Left lung (tissue), 10 donors: ENCODE data around the gene GRIN1. TPM values are rescaled to one million over a fixed set of nuclear protein-coding genes. Genes with fewer than 3 reads are reported as not detected.

ENCODE experiments used
- ATAC-seq: fragments of 200-7000 bp; cut with Tn5 transposase; one replicate; pipeline ENCODE4 v1.9.1; 2020; ENCODE audit warnings: moderate library complexity
- DNase-seq, 4 donors: peaks; one replicate each; pipeline ENCODE4 v3.0.0-alpha.2; 2013 to 2020
- H3K27ac ChIP-seq, 2 donors: fragments of 200-600 bp; sonication (generic) in 1 of 2; one replicate each; pipeline versions ENCODE4 v1.5.0 to v1.8.0; 2020 to 2021
- H3K27me3 ChIP-seq, 2 donors: fragments of 200-600 bp; sonication (generic) in 1 of 2; one replicate each; pipeline versions ENCODE4 v1.5.0 to v1.8.0; 2020 to 2021
- H3K36me3 ChIP-seq, 2 donors: fragments of 200-600 bp; sonication (generic) in 1 of 2; one replicate each; pipeline versions ENCODE4 v1.5.0 to v1.8.0; 2020 to 2021
- H3K4me1 ChIP-seq, 2 donors: fragments of 200-600 bp; one replicate each; pipeline ENCODE4 v1.8.0; 2021
- H3K4me3 ChIP-seq, 2 donors: fragments of 200-600 bp; sonication (generic) in 1 of 2; one replicate each; pipeline versions ENCODE4 v1.5.0 to v1.8.0; 2020 to 2021; ENCODE audit warnings: mild to moderate bottlenecking in 1 of 2
- H3K9me3 ChIP-seq, 2 donors: fragments of 200-600 bp; sonication (generic) in 1 of 2; one replicate each; pipeline versions ENCODE4 v1.5.0 to v1.8.0; 2020 to 2021
- intact Hi-C, 2 donors: fragments of 100-400 bp; cut with DNase I; formaldehyde crosslinking; loops; one replicate each; pipeline versions ENCODE4 v1.11.2 to v1.14.2; 2022
- polyA plus RNA-seq, 6 donors: library from polyadenylated mRNA; unstranded; fragments of 120-200 nt; gene quantifications; one replicate each; pipeline ENCODE4 v1.2.1, GENCODE V29; 2013; ENCODE audit not compliant: insufficient read length in 6 of 6
- total RNA-seq, 2 donors: library from RNA; stranded (reverse); fragmentation: NEBNext Ultra II Directional; extraction: Animal tissue kit (Norgen Biotek cat#: 25700); gene quantifications; one replicate each; pipeline ENCODE4 v1.2.1, GENCODE V29; 2021
- TF ChIP-seq, protein P1 (sequence below), 2 donors: fragments of 200-600 bp; sonication (generic) in 1 of 2; IDR thresholded peaks; one replicate each; pipeline versions ENCODE4 v1.5.0 to v1.8.0; 2021; ENCODE audit warnings: antibody characterized with exemption in 2 of 2
- donor health status: DM: no; HTN: yes; CAD: no.
- donor health status: DM: no; HTN: no; CAD: no.

GRIN1 gene
- total and polyA plus RNA-seq, 8 donors, result 0.15 to 0.55 (median 0.28) TPM

GRCh38 chr9:137180491-137180890 is 41.5 kb downstream of the GRIN1 start:
- no peaks in the 10 kb centered on the region for H3K9me3 ChIP-seq
- ATAC-seq, result no peak
- intact Hi-C loops, result no loop called here
- no peak overlapping the region for H3K4me3 ChIP-seq
- no peak overlapping the region for H3K27ac ChIP-seq
- peaks cover 0 to 84% of the 10 kb centered on the region in 2 donors for H3K36me3 ChIP-seq
- no peak for DNase-seq
- H3K4me1 ChIP-seq, result peaks cover 0 to 6% of the 10 kb centered on the region in 2 donors
- TF ChIP-seq, protein P1, sequence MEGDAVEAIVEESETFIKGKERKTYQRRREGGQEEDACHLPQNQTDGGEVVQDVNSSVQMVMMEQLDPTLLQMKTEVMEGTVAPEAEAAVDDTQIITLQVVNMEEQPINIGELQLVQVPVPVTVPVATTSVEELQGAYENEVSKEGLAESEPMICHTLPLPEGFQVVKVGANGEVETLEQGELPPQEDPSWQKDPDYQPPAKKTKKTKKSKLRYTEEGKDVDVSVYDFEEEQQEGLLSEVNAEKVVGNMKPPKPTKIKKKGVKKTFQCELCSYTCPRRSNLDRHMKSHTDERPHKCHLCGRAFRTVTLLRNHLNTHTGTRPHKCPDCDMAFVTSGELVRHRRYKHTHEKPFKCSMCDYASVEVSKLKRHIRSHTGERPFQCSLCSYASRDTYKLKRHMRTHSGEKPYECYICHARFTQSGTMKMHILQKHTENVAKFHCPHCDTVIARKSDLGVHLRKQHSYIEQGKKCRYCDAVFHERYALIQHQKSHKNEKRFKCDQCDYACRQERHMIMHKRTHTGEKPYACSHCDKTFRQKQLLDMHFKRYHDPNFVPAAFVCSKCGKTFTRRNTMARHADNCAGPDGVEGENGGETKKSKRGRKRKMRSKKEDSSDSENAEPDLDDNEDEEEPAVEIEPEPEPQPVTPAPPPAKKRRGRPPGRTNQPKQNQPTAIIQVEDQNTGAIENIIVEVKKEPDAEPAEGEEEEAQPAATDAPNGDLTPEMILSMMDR (IDR thresholded peaks at IDR 0.05), result no peak
- peaks cover 0 to 6% of the 10 kb centered on the region in 2 donors for H3K27me3 ChIP-seq

- intact Hi-C loops, result no loop called here
- H3K36me3 ChIP-seq, result peaks cover 0 to 92% of the 10 kb centered on the region in 2 donors
Measured at GRCh38 chr9:137181680-137182079, 42.7 kb downstream of the GRIN1 start.

DNA sequence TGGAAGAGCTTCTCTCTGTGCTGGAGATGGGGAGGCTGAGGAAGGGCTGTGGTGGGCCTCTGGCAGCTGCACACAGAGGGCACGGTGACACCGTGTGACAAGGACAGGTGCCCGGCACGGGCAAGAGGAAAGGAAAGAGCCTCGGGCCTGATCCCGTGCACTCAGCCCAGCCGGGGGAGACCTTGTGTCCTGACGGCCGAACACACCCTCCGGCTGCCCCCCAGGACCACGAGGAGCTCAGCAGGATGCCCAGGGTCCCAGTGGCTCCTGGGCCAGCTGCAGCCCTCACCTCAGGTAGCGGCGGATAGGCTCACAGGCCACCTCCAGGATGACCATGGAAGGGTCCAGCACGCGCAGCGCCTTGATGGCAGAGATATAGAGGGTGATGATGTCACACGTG is 43.9 kb downstream of the GRIN1 start:
- no peaks in the 10 kb centered on the region for H3K9me3 ChIP-seq
- DNase-seq (no peak), ATAC-seq (no peak)
- H3K27ac ChIP-seq, result no peak overlapping the region
- peaks cover 12 to 27% of the 10 kb centered on the region in 2 donors for H3K4me1 ChIP-seq
- intact Hi-C loops, result no loop called here
- H3K27me3 ChIP-seq, result no peaks in the 10 kb centered on the region
- TF ChIP-seq, protein P1 (IDR thresholded peaks at IDR 0.05), result no peak
- peaks cover 0 to 87% of the 10 kb centered on the region in 2 donors for H3K36me3 ChIP-seq
- no peak overlapping the region for H3K4me3 ChIP-seq

More at GRCh38 chr9:137181680-137182079, 42.7 kb downstream of the GRIN1 start:
- Histone ChIP-seq H3K27ac (no peak overlapping the region), H3K27me3 (no peaks in the 10 kb centered on the region), H3K9me3 (no peaks in the 10 kb centered on the region), H3K4me3 (no peak overlapping the region), H3K4me1 (peaks cover under 1 to 16% of the 10 kb centered on the region in 2 donors)
- no peak for ATAC-seq
- TF ChIP-seq, protein P1 (IDR thresholded peaks at IDR 0.05), result no peak
- no peak for DNase-seq

- Histone ChIP-seq H3K27ac (no peak overlapping the region), H3K4me1 (peaks cover 13 to 25% of the 10 kb centered on the region in 2 donors), H3K27me3 (no peaks in the 10 kb centered on the region), H3K9me3 (no peaks in the 10 kb centered on the region), H3K36me3 (peaks cover 0 to 74% of the 10 kb centered on the region in 2 donors), H3K4me3 (no peak overlapping the region)
- DNase-seq, result no peak
- ATAC-seq, result no peak
- intact Hi-C loops, result no loop called here
- TF ChIP-seq, protein P1 (IDR thresholded peaks at IDR 0.05), result no peak
Measured at GRCh38 chr9:137183980-137184595, 45.1 kb downstream of the GRIN1 start.

DNA sequence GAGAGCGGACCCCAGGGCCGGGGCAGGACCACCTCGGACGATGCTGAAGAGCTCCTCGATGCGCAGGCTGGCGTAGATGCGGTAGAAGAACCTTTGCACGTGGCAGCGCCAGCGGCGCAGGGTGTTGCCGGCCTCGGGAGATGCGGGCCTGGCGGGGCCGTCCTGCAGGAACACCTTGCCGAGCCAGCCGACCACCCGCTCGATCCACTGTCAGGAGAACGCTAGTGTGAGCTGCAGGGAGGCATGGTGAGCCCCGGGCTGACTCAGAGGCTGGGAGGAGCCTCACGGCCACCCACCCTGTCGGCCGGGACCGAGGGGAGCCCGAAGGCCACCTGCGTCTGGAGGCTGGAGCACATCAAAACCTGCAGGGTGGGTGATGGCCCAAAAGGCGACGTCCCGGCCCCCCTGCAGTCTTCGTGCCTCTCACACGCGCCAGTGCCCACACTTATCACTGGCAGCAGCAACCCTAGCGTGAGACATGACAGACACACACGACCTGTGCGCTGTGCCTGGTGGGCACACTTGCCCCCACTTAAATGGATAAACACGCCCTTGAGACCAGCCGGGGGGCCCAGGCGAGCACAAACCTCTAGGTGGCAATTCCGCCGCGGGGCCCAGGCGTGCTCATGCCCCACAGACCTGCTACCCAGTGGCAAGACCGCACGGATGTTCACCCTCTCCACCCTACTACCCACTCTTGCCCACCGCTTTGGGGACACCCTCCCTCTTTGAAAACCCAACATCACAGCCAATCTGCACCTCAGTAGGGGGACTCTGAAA is 46.1 kb downstream of the GRIN1 start:
- Histone ChIP-seq H3K27ac (no peak overlapping the region), H3K4me3 (no peak overlapping the region), H3K9me3 (no peaks in the 10 kb centered on the region), H3K27me3 (no peaks in the 10 kb centered on the region), H3K36me3 (peaks cover 0 to 68% of the 10 kb centered on the region in 2 donors), H3K4me1 (peaks cover 22 to 35% of the 10 kb centered on the region in 2 donors)
- DNase-seq, result no peak
- no peak for ATAC-seq
- TF ChIP-seq, protein P1 (IDR thresholded peaks at IDR 0.05), result no peak
- intact Hi-C loops, result no loop called here
